HepG2 (cell line): ENCODE results near the gene COQ7. TPM values are rescaled to one million over a fixed set of nuclear protein-coding genes. Genes with fewer than 3 reads are reported as not detected.

Experiments used
- AFF4 ChIP-seq: sonication (generic); formaldehyde crosslinking; IDR thresholded peaks from 2 replicates; pipeline ENCODE4 v1.4.0; 2020; ENCODE audit warnings: missing genetic modification reagents
- AHR ChIP-seq: IDR thresholded peaks from 2 replicates; pipeline ENCODE4 v1.6.1; 2018; ENCODE audit warnings: missing genetic modification reagents, missing compliant biosample characterization
- ARHGAP35 ChIP-seq: sonication (generic); formaldehyde crosslinking; IDR thresholded peaks from 2 replicates; pipeline ENCODE4 v1.9.0; 2022; ENCODE audit warnings: mild to moderate bottlenecking, inconsistent platforms, moderate library complexity, missing genetic modification reagents, borderline replicate concordance
- E2F1 ChIP-seq: sonication (generic); formaldehyde crosslinking; IDR thresholded peaks from 2 replicates; pipeline ENCODE4 v1.5.0; 2020; ENCODE audit warnings: missing genetic modification reagents
- IKZF5 ChIP-seq: IDR thresholded peaks from 2 replicates; pipeline ENCODE4 v1.6.1; 2018; ENCODE audit warnings: missing genetic modification reagents, mild to moderate bottlenecking, missing compliant biosample characterization
- KLF16 ChIP-seq, 2 experiments: sonication (generic) in 1 of 2; formaldehyde crosslinking in 1 of 2; IDR thresholded peaks; 2 replicates each; pipeline versions ENCODE4 v1.6.1 to v1.8.0; 2016 to 2023; ENCODE audit warnings: missing genetic modification reagents in 2 of 2, missing compliant biosample characterization in 1 of 2
- MIER3 ChIP-seq: IDR thresholded peaks from 2 replicates; pipeline ENCODE4 v1.6.1; 2016; ENCODE audit warnings: missing compliant biosample characterization, borderline replicate concordance
- MTF1 ChIP-seq: sonication (generic); formaldehyde crosslinking; IDR thresholded peaks from 2 replicates; pipeline ENCODE4 v1.5.0; 2020; ENCODE audit warnings: missing genetic modification reagents
- ZBTB39 ChIP-seq: sonication (generic); formaldehyde crosslinking; IDR thresholded peaks from 2 replicates; pipeline ENCODE4 v1.5.0; 2020; ENCODE audit warnings: missing genetic modification reagents
- ZBTB4 ChIP-seq: sonication (generic); formaldehyde crosslinking; IDR thresholded peaks from 2 replicates; pipeline ENCODE4 v1.4.0; 2020; ENCODE audit warnings: missing genetic modification reagents, mild to moderate bottlenecking, borderline replicate concordance
- ZFP36L2 ChIP-seq: sonication (generic); formaldehyde crosslinking; IDR thresholded peaks from 2 replicates; pipeline ENCODE4 v1.4.0; 2020; ENCODE audit warnings: missing genetic modification reagents
- ZNF12 ChIP-seq: sonication (generic); formaldehyde crosslinking; IDR thresholded peaks from 2 replicates; pipeline ENCODE4 v1.5.0; 2020; ENCODE audit warnings: missing genetic modification reagents
- ZNF232 ChIP-seq: sonication (generic); formaldehyde crosslinking; IDR thresholded peaks from 2 replicates; pipeline ENCODE4 v1.4.0; 2020; ENCODE audit warnings: missing genetic modification reagents, borderline replicate concordance
- ZNF24 ChIP-seq: fragments of 450-650 bp; IDR thresholded peaks from 2 replicates; pipeline ENCODE4 v1.6.1; 2017; ENCODE audit warnings: antibody characterized with exemption, mild to moderate bottlenecking
- ZNF580 ChIP-seq: IDR thresholded peaks from 2 replicates; pipeline ENCODE4 v1.6.1; 2016; ENCODE audit warnings: low read depth, borderline replicate concordance
- ZNF644 ChIP-seq: IDR thresholded peaks from 2 replicates; pipeline ENCODE4 v1.6.1; 2016; ENCODE audit warnings: low read depth
- polyA plus RNA-seq, 8 experiments: library from polyadenylated mRNA; depleted of rRNA in 3 of 8; stranded (reverse) in 7 of 8; unstranded in 1 of 8; fragments of >200 nt; fragmentation: Illumina TruSeq in 4 of 8; extraction: Trizol in 4 of 8; gene quantifications; 2 replicates each; pipeline versions ENCODE4 v1.2.1 to v1.2.3, GENCODE V29; 2011 to 2016; ENCODE audit warnings: low read depth in 4 of 8, missing spikeins in 1 of 8, mixed read lengths in 1 of 8; ENCODE audit not compliant: insufficient read depth in 1 of 8
- total RNA-seq, 5 experiments: library from RNA; depleted of rRNA; stranded (reverse); fragments of >200 nt; fragmentation: Illumina TruSeq; extraction: Trizol; gene quantifications; 2 replicates each; pipeline ENCODE4 v1.2.3, GENCODE V29; 2016; ENCODE audit warnings: low read depth in 1 of 5

COQ7 gene
- total and polyA plus RNA-seq, 2 of the 13 experiments (the other 11 are each of a cell fraction or from before 2014, with no cell fraction given): 20.1 to 45.7 TPM

GRCh38 chr16:19071811-19072777 lies 4.7 kb downstream of the COQ7 start (continued):
- TF ChIP-seq AFF4 (CRISPR knock-in tag): no peak
- TF ChIP-seq E2F1 (CRISPR knock-in tag): no peak
- peak; percentile 46; the same call in 1 of the 2 replicates for TF ChIP-seq MIER3 (CRISPR knock-in tag)
- no peak for TF ChIP-seq ZNF644 (CRISPR knock-in tag)
- TF ChIP-seq KLF16 (CRISPR knock-in tag; IDR thresholded peaks at IDR 0.05): 0 out of 4 replicates have a peak, but pooled peaks of 1 of the 2 experiments have one; percentile 53
- TF ChIP-seq ZBTB39 (CRISPR knock-in tag): no peak
- peak; percentile 60; the same call in 1 of the 2 replicates for TF ChIP-seq ZNF580 (CRISPR knock-in tag)
- TF ChIP-seq IKZF5 (CRISPR knock-in tag): peak; percentile 63; the same call in 1 of the 2 replicates
- no peak for TF ChIP-seq ZNF12
- no peak for TF ChIP-seq ZNF24
- TF ChIP-seq AHR (CRISPR knock-in tag): no peak
- TF ChIP-seq ZFP36L2 (CRISPR knock-in tag): 0 out of 2 replicates have a peak, but pooled peaks have one; percentile 51
- TF ChIP-seq ZNF232 (CRISPR knock-in tag): no peak
- TF ChIP-seq ARHGAP35 (CRISPR knock-in tag): no peak
- TF ChIP-seq ZBTB4 (CRISPR knock-in tag): peak; percentile 58
- no peak for TF ChIP-seq MTF1 (CRISPR knock-in tag)
